ENCODE measurements around the gene VAMP2.

VAMP2 gene

DNA sequence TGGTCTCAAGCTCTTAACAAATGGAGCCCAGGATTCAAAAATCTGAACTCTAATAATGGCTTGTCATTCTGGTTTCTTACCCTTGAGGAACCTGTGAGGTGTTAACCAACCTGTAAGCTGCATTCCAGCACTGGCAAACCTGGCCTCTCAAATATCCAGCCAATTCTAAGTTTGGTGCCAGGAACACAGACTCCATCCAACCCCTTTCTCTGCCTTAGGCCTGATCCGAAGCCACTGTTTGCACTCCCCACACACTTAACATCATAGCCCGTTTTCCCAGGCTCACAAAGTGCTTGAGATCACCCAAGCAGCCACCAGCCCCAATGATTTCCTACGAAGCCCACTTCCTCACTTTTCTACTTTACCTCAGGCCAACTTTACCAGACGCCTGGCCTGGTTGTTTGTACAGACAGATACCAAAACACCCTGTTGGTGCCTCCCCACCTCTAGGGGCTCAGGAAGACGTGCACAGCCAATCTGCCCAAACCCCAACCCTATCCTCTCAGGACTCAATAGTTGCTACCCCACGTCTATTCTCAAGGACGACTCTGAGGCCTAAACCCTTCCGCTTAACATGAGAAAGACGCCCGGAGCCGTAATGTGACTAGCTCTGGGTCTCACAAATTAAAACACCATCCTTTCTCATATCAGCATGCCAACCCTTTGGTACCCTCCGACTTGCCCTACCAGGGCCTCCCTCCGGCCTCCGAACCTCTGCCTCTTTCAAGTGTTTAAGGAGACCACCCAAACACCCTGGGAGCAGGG, 7.3 kb downstream of the VAMP2 start:
- DNase-seq (ENCODE audit: low read depth) = no peak

DNA sequence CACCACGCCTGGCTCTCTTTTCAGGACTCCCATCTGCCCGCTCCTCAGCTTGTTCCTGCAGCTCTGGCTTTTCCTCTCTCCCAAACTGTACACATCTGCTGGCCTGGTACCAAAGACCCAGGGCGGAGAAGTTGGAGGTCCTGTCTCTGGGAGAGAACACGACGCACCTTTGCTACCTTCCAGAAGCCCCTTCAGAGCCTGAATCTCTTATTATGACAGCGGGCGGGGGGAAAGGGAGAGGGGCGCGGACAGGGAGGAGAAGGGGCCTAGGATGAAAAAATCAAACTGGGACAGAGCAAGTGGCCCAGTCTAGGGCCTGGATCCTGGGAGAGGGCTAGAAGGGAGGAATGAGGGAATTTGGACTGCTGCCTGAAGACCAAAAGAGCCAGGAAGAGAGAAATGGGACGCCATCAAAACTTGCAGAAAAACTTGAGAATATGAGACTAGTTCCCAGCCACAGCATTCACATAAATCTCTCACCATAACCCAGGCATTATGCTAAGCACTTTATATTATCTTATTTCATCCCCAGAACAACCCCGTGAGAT, 8.1 kb downstream of the VAMP2 start:
- DNase-seq (ENCODE audit: low read depth) = no peak

DNA sequence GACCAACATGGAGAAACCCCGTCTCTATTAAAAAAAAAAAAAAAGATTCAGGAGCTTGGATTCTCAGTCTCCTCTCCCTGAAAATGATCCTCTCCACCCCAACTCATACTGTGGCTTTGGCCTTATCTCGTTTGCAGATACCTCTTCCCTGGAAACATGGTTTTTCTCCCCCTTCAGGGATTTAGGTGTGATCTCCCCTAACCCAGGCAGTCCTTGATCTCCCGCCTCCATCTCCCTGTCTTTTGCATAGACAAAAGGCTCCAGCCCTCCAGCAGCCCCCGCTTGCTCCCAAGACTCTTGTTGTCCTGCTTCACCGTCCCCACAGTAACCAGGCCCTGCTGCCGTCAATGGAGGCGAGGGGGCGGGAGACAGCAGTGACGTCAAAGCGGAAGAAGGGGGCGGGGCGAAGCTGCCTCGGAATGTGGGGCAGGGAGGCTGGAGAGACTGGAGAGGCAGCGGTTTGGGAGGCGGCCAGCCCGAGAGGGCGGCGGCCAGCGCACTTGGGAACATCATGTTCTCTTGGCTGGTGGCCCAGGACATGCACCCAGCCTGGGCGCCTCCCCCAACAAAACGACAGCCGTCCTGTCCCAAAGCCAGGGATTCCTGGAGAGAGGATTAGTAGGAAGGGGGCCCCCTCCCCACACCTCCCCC, 8.7 kb downstream of the VAMP2 start:
- DNase-seq (ENCODE audit: low read depth) = peak; percentile 98

DNA sequence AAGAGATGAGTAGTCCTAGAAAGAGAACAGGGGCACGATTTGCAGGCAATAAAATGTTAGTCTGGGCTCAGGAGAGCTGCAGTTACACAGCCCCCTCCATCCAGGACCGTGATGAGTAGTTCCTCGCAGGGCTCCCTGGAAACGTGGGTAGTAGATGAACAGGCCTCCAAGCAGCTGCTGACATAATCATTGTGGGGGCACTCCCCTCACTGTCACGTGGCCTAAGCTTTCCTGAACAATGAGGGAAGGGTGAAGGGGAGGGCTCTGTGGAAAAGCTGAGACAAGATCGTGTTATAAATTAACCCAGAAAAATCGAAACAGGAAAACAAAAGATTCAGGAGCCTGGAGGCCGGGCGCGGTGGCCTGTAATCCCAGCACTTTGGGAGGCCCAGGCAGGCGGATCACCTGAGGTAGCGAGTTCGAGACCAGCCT, 9.2 kb downstream of the VAMP2 start:
- peak; percentile 97 for DNase-seq (ENCODE audit: low read depth)

DNA sequence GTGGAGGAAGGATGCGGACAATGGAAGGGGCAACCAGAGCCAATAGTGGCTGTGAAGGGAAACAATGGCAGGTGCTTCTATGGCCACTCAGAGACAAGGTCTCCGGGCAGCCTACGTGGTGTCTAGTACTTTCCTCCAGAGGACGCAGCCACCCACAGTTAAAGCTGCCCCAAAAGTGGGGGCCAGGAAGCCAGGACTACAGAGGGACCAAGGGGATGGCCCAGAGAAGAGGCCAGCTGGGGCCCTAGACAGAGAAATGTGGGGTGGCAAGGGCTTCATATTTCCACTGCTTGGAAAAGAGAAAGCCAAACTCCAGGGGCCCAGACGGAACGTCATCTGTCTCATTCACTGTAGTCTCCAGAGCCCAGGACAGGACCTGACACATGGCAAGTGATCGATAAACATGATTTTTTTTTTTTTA, 9.7 kb downstream of the VAMP2 start:
- DNase-seq (ENCODE audit: low read depth) = no peak

DNA sequence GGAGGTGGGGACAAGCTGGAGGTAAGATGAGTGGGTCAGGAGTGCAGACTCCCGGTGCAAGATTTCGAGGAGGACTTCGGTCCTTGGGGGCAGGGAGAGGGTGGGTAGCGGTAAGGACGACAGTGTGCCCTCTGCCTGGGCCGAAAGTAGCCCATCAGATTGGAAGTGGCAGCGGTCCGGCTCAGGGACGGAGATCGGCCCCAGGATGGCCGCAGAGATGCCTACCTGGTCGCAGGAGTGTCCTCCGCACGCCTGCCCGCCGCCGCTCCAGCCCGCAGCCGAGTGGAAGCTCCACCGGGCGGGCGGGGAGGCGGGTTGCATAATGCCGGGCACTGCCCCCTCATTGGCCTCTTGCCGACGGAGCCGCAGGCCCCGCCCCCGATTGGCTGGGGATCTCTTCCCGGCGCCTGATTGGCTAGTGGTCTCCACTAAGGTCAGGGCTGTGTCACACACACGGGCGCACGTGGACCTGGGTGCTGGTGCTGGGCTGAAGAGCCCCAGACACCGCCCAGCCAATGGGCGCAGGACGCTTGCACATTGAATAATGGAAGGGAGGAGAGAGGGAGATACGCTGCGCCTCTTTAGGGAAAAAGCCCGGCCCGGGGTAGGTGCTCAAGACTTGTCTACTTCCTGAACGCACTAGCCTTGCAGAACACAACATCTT, 10.5 kb downstream of the VAMP2 start, which contains the start of gene PER1:
TSS of gene PER1 (minus strand) at position 293 of the 664 bp plus-strand sequence. CDS start 1,698 bp downstream, outside the sequence.
- DNase-seq (ENCODE audit: low read depth) = peak; percentile 95

- DNase-seq (ENCODE audit: low read depth) = peak; percentile 71
These were observed 11.1 kb downstream of the VAMP2 start for GRCh38 chr17:8151641-8152111.

DNA sequence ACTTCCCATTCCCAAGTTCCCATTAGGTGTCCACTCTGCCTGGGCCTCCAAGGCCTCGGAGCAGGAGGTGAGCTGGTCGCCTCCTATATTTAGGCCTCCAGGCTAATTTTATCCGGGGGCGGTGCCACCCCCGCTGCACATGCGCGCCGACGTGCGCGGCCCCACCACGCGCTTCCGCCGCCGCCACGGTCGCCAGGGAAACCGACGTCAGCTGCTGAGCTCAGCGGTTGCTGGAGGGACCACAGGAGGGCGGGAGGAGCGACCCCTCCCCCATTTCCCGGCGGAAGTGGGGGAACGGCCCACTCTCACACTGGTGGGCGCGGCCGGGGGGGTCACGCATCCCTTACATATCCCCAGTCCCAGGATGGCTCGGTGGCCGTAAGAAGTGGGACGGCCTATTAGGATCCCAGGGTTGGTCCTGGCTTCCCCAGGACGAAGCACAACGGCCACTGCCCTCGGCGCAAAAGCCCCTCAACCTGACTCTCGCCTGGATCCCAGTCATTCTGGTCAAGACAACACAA, 11.6 kb downstream of the VAMP2 start:
- DNase-seq (ENCODE audit: low read depth) = peak; percentile 90

DNA sequence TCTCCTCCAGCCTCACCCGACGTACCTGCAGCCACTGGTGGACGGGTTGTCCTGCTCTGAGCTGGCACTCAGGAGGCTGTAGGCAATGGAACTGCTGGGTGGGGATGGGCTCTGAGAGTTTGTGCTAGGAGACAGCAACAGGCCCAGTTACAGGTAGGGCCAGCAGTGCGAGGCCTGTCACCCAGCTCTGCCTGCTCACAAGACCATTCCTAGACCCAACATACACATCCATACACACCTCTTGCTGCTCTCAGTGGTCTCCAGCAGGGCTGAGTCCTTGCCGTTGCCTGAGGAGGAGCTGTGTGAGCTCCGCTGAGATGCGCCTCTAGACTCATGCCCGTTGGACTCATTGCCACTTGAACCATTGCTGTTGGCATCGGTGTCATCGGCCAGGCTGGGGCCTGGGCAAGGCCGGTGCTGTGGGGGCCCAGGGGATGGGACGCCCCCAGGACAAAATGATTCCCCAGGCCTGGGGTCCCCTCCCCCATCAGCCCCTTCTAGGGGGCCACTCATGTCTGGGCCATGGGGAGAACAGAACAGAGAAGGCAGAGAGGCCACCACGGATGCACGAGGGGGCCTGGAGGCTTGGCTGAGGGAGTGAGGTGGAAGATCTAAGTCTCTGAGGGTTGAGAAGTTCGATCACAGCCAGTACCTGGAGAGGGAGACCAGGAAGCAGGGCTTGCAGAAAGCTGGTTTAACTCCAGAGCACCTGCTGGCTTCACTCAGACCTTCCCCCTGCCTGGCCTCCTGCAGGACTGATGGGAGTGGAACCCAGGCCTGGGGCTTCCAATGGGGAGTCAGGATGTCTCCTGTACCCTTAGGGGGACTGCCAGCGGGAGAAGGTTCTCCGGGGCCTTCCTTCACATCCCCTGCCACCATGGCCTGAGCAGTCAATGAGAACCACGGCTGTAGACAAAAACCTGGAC, 12.3 kb downstream of the VAMP2 start:
- no peak for DNase-seq (ENCODE audit: low read depth)

GRCh38 chr17:8149419-8150193, 13.1 kb downstream of the VAMP2 start:
- DNase-seq (ENCODE audit: low read depth) = no peak

DNA sequence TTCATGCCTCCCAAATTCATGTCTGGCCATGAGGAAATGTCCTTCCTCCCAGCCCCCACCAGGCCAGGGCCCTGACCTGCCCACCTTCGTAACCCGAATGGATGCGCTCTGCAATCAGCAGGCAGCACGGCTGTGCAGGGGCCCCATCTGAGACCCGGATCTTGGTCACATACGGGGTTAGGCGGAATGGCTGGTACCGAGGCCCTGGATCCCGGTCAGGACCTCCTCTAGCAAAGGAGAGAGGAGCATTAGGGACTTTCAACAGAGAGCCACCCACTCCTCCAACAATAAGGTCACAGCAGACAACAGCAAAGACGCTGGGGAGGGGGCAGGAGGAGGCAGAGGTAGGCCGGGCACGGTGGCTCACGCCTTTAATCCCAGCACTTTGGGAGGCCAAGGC, 14.2 kb downstream of the VAMP2 start:
- no peak for DNase-seq (ENCODE audit: low read depth)

- no peak for DNase-seq (ENCODE audit: low read depth)
These were observed 14.8 kb downstream of the VAMP2 start for GRCh38 chr17:8147805-8148404.

GRCh38 chr17:8147141-8147804, 15.5 kb downstream of the VAMP2 start:
- DNase-seq (ENCODE audit: low read depth) = no peak

GRCh38 chr17:8146381-8147140, 16.2 kb downstream of the VAMP2 start:
- DNase-seq (ENCODE audit: low read depth) = no peak

DNA sequence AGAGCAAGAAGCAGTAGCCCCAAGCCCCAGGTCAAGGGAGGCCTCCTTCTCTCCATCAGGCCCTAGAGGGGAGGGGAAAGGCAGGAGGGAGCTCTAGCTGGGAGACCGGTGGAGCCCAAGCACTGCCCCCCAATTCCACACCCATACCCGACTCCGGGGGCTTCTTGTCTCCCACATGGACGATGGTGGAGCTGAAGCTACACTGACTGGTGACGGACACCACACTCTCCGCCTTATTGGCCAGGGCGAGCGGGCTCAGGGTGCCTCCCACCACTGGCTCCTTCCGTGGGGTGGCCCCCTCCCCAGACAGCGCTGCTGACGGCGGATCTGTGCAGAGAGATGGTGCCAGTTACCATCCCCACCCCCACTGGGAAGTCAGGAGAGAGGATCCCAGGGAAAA, 16.9 kb downstream of the VAMP2 start:
- DNase-seq (ENCODE audit: low read depth) = no peak

GRCh38 chr17:8144401-8145231, 18.1 kb downstream of the VAMP2 start:
- no peak for DNase-seq (ENCODE audit: low read depth)

DNA sequence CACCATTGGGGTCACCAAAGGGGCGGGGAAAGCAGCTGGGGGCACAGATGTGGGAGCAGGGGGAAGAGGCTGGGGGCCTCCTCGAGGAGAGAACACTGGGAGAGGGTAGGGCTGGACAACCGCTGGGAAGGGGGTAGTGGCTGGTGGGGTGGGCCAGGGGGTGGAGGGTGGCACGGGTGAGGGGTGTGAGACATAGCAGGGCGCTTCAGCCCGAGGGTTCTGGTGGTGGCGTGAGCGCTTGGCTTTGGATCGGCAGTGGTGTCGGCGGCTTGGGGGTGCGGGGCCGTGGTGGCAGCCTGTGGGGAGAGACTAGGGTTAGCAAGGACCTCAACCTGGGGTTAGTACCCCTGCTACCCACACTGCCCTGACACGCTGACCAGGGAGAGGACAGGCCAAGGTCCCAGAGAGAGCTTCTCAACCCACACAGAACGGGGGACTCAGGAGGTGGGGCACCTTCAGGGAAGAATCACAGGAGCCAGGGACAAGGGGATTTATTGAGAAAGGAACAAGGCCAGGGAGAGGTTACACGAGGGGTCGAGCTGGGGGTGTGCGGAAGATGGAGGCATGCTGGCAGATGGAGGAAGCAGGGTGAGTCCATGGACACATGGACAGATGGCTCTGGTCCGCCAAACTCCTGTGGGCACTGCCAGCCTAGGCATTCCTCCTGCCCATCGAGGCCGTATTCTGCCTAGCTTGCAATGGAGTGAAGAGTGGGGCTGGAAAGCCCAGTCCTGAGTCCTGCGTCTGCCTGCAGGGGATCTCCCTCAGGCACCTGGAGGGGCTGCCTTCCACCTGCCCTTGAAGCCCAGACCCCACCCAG, 19.0 kb downstream of the VAMP2 start:
- no peak for DNase-seq (ENCODE audit: low read depth)
